ENCODE results near the gene SFPQ. TPM values are rescaled to one million over a fixed set of nuclear protein-coding genes. Genes with fewer than 3 reads are reported as not detected.

SFPQ gene
- total RNA-seq, 1 experiment from 2014 or later: 691 TPM

DNA sequence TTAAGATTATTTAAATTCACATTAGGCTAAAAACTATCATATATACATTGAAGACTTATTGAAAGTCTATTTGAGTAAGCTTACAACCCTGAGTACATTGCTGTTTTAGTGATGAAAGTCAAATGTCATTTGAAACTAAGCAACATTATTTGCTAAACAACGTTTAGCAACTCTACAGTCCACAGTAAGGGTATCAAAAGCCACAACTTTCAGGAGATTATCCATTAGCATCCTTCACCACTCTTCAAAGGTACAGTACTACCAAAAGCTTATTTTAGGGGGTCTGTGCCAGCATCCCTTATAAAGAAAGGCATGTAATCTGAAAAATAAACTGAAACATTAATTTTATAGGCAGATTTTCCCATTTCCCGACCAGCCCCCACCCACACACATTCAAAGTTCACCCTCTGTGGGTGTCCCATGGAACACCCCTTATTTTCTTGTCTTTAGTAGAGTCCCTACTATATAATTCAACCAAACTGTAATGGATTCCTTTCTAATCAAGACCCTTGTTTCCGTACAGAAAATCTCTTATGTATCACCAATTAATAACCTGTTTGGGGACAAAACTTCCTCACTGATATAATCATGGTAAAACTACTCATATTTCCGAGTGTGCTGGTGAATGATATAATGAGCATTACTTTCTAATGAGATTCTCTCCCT is 11.0 kb downstream of the SFPQ start:
- ChIA-PET CTCF (no interaction called here), POLR2A (ENCODE audit: low non-redundant PET) (interaction anchor here (0.7 kb wide), 3 partner anchors 9 to 147 kb away, joined by 3 to 4 read pairs (median 3); no protein-coding TSS in a partner anchor)
- no TSS peak for BruUV-seq (replicated peaks)
- TF ChIP-seq EZH2 (IDR thresholded peaks at IDR 0.05; ENCODE audit: borderline replicate concordance, low read depth, low read length, poor library complexity, severe bottlenecking): no peak
- no peak for TF ChIP-seq CTCF (conservative IDR thresholded peaks at IDR 0.05; ENCODE audit: low read depth, low read length)
- intact Hi-C loops (cut with micrococcal nuclease; ENCODE audit: unreplicated experiment): no loop called here
- H3K4me3 ChIP-seq (ENCODE audit: low read depth, low read length, poor library complexity, severe bottlenecking): no peak overlapping the region
- peaks cover 100% of the 10 kb centered on the region for H3K36me3 ChIP-seq (ENCODE audit: insufficient read depth, low read length, poor library complexity, severe bottlenecking)
- H3K27me3 ChIP-seq (replicated peaks; ENCODE audit: insufficient read depth, low read depth, low read length, poor library complexity): no peaks in the 10 kb centered on the region
- DNase-seq (ENCODE audit: low spot score): no peak
- H3K4me1 ChIP-seq (ENCODE audit: insufficient read depth, low read length, poor library complexity, severe bottlenecking): peaks cover 32% of the 10 kb centered on the region
- H3K27ac ChIP-seq (ENCODE audit: low read depth, low read length, poor library complexity, severe bottlenecking): no peak overlapping the region
- H3K9me3 ChIP-seq (ENCODE audit: low read depth, low read length, poor library complexity, severe bottlenecking): no peaks in the 10 kb centered on the region

DNA sequence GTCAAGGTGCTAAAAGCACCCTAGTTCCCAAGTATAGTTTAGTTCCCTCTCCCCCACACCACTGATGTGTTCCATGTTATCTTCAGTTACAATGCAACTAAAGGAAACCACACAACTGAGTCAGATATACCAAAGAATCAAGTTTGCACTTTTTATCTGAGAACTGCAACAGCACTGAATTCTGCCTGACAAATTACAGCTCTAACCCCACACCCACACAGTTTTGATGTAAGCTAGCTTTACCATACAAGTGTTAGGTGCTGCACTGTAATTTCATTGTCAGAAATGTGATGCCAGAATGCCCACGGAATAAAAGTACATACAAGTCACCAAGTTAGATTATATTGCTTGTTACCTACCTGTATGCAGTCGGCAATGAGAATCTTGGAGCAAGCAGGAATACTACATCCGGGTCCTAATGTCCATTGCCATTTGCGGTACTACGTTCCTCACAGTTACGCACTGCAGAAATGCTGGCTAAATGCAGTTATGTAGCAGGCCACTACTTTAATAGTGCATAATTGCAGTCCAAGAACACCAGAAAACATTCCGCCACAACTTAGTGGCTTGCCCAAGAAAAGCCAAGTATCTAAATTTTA is 12.1 kb downstream of the SFPQ start:
- POLR2A ChIA-PET (ENCODE audit: low non-redundant PET): no interaction called here
- H3K9me3 ChIP-seq (ENCODE audit: low read depth, low read length, poor library complexity, severe bottlenecking): no peaks in the 10 kb centered on the region
- H3K4me1 ChIP-seq (ENCODE audit: insufficient read depth, low read length, poor library complexity, severe bottlenecking): peaks cover 22% of the 10 kb centered on the region
- DNase-seq (ENCODE audit: low spot score): no peak
- BruUV-seq (replicated peaks): no TSS peak
- no peaks in the 10 kb centered on the region for H3K27me3 ChIP-seq (replicated peaks; ENCODE audit: insufficient read depth, low read depth, low read length, poor library complexity)
- CTCF ChIA-PET: no interaction called here
- H3K27ac ChIP-seq (ENCODE audit: low read depth, low read length, poor library complexity, severe bottlenecking): no peak overlapping the region
- TF ChIP-seq EZH2 (IDR thresholded peaks at IDR 0.05; ENCODE audit: borderline replicate concordance, low read depth, low read length, poor library complexity, severe bottlenecking): no peak
- TF ChIP-seq CTCF (conservative IDR thresholded peaks at IDR 0.05; ENCODE audit: low read depth, low read length): no peak
- intact Hi-C loops (cut with micrococcal nuclease; ENCODE audit: unreplicated experiment): no loop called here
- no peak overlapping the region for H3K4me3 ChIP-seq (ENCODE audit: low read depth, low read length, poor library complexity, severe bottlenecking)
- H3K36me3 ChIP-seq (ENCODE audit: insufficient read depth, low read length, poor library complexity, severe bottlenecking): peaks cover 100% of the 10 kb centered on the region

DNA sequence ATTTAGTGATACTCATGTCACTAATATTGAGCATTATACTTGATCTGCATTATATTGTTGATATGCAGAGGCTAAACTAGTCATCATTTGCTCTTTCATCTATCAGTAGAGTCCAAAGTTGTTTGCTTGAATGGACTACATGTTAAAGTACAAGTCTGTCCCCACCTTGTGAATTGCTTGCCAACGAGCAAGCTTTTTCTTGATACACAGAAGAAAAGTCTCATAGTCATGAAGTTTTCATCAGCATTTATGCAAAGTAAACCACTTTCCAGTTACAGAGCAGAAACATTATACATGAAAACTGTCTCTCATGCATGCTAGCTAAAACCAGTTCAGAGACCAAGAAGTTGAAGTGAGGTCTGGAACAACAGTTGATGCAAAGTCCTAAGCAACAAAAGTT is 13.0 kb downstream of the SFPQ start:
- no peak for TF ChIP-seq EZH2 (IDR thresholded peaks at IDR 0.05; ENCODE audit: borderline replicate concordance, low read depth, low read length, poor library complexity, severe bottlenecking)
- TF ChIP-seq CTCF (conservative IDR thresholded peaks at IDR 0.05; ENCODE audit: low read depth, low read length): no peak
- DNase-seq (ENCODE audit: low spot score): no peak
- peaks cover 100% of the 10 kb centered on the region for H3K36me3 ChIP-seq (ENCODE audit: insufficient read depth, low read length, poor library complexity, severe bottlenecking)
- no peaks in the 10 kb centered on the region for H3K27me3 ChIP-seq (replicated peaks; ENCODE audit: insufficient read depth, low read depth, low read length, poor library complexity)
- intact Hi-C loops (cut with micrococcal nuclease; ENCODE audit: unreplicated experiment): no loop called here
- no peaks in the 10 kb centered on the region for H3K9me3 ChIP-seq (ENCODE audit: low read depth, low read length, poor library complexity, severe bottlenecking)
- ChIA-PET CTCF (no interaction called here), POLR2A (ENCODE audit: low non-redundant PET) (interaction anchor here (0.6 to 0.8 kb wide), 3 partner anchors 12 to 83 kb away, joined by 3 to 7 read pairs (median 5); no protein-coding TSS in a partner anchor)
- H3K4me3 ChIP-seq (ENCODE audit: low read depth, low read length, poor library complexity, severe bottlenecking): no peak overlapping the region
- no TSS peak for BruUV-seq (replicated peaks)
- no peak overlapping the region for H3K27ac ChIP-seq (ENCODE audit: low read depth, low read length, poor library complexity, severe bottlenecking)
- peaks cover 16% of the 10 kb centered on the region for H3K4me1 ChIP-seq (ENCODE audit: insufficient read depth, low read length, poor library complexity, severe bottlenecking)

Measured in A673 (cell line).